ENCODE measurements around the gene RPS2. TPM values are rescaled to one million over a fixed set of nuclear protein-coding genes. Genes with fewer than 3 reads are reported as not detected.
A peak's percentile ranks its signal among the peaks of the same experiment; 100 is the strongest.

RPS2 gene
- total RNA-seq, 1 experiment from 2014 or later, result 3,874 TPM

DNA sequence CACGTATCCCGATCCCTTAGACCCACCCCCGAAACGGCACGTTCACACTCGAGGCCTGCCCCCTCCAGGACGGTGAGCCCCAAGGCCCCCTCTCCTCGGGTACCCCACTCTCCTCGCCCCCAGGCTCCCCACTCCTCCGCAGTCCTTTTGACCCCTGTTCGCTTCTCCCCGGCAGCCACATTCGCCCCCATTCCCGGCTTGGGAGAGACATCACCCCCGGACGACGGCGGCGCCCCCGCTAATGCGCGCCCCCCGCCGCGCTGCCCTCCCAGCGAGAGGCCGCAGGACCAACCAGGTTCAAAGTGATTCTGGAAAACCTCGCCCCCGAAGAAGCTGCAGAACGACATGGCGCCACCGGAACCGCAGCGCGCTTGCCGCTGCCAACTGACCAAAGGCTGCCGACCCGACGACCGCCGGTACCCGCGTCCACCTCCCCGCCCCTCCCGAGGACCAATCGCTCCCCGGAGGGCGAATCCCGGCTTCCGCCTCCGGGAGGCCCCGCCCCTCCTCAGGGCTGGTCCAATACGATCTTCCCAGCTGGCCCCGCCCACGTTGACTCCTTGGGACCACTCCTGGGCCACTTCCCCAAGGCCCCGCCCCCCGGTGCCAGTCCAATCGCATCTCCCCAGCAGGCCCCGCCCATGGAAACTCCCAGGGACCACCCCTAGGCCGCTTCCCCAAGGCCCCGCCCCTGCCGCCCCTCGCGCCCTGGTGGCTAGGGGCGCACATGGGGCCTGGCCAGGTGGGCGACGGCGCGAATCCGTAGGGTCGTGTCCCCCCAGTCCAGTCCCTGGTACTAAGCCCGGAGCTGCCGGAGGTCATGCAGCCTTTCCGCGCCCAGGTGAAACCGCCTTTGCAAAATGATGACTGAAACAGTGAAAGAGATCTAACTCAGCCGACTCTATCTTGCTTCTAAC lies 21.6 kb downstream of the RPS2 start, which contains the start of gene MSRB1:
Gene MSRB1 (minus strand): TSS at position 390 of the 917 bp plus-strand sequence. CDS start 43 bp downstream, at position 347.
- H3K23me2 ChIP-seq (ENCODE audit: insufficient read length, low read depth, low read length, poor library complexity, severe bottlenecking), result peaks cover 7% of the 10 kb centered on the region
- peak; percentile 100 for DNase-seq
- no CpG with 5 or more reads among the region's 77 CpGs for WGBS (ENCODE audit: extremely low coverage, insufficient read length, low lambda C conversion rate)
- no peak within 1 kb of the TSS for H4K5ac ChIP-seq (ENCODE audit: insufficient read length, low read depth, low read length)
- Mint-ChIP-seq H3K4me3 (peak within 1 kb of the TSS; percentile 88 to 93), H3K27me3 (ENCODE audit: low read depth) (no peaks in the 10 kb centered on the region; the same call in 1 of the 2 replicates), H3K27ac (peak within 1 kb of the TSS in 2 of 3 experiments; percentile 85 to 88; a peak in 1 of 7 replicates), H3K36me3 (ENCODE audit: insufficient read depth in 1 of 3, low read depth in 3 of 3) (peaks cover 8 to 19% (median 14%) of the 10 kb centered on the region in 3 experiments; a peak in 6 of 7 replicates), H3K9me3 (no peaks in the 10 kb centered on the region), H3K4me1 (peaks cover 15 to 23% of the 10 kb centered on the region in 2 experiments)
- H3K4me2 ChIP-seq (ENCODE audit: insufficient read depth, insufficient read length, low read length), result peak within 1 kb of the TSS; percentile 70
- H4K20me1 ChIP-seq (ENCODE audit: control insufficient read depth, insufficient read depth, insufficient read length), result no peaks in the 10 kb centered on the region
- no peak within 1 kb of the TSS for H3K23ac ChIP-seq (ENCODE audit: insufficient read length, low read depth, low read length)
- no peaks in the 10 kb centered on the region for H3K9me3 ChIP-seq (ENCODE audit: control insufficient read depth, low read depth, low read length)
- peak within 1 kb of the TSS; percentile 42 for H3K14ac ChIP-seq (ENCODE audit: insufficient read depth, low read length)
- H3K27me3 ChIP-seq (ENCODE audit: insufficient read depth, low read length), result no peaks in the 10 kb centered on the region
- H2BK20ac ChIP-seq (ENCODE audit: low read depth, low read length, poor library complexity, severe bottlenecking), result no peak within 1 kb of the TSS
- H3K79me2 ChIP-seq (ENCODE audit: insufficient read depth, low read length), result no peaks in the 10 kb centered on the region
- H2AK5ac ChIP-seq (ENCODE audit: insufficient read length, low read length), result no peak within 1 kb of the TSS
- peaks cover 4% of the 10 kb centered on the region; the same call in 1 of the 2 replicates for H3K4me1 ChIP-seq (ENCODE audit: insufficient read depth, low read length)
- no peak within 1 kb of the TSS; the same call in 1 of the 2 replicates for H3K4ac ChIP-seq (ENCODE audit: low read depth, low read length)
- H2BK15ac ChIP-seq (ENCODE audit: low read depth, low read length), result no peak within 1 kb of the TSS
- H2BK12ac ChIP-seq (ENCODE audit: insufficient read length, low read depth, low read length), result no peak within 1 kb of the TSS
- H3T11ph ChIP-seq (ENCODE audit: low read length), result no peak within 1 kb of the TSS
- no peak within 1 kb of the TSS for H2BK120ac ChIP-seq (ENCODE audit: low read depth, low read length, poor library complexity, severe bottlenecking)
- TF ChIP-seq, protein P1, sequence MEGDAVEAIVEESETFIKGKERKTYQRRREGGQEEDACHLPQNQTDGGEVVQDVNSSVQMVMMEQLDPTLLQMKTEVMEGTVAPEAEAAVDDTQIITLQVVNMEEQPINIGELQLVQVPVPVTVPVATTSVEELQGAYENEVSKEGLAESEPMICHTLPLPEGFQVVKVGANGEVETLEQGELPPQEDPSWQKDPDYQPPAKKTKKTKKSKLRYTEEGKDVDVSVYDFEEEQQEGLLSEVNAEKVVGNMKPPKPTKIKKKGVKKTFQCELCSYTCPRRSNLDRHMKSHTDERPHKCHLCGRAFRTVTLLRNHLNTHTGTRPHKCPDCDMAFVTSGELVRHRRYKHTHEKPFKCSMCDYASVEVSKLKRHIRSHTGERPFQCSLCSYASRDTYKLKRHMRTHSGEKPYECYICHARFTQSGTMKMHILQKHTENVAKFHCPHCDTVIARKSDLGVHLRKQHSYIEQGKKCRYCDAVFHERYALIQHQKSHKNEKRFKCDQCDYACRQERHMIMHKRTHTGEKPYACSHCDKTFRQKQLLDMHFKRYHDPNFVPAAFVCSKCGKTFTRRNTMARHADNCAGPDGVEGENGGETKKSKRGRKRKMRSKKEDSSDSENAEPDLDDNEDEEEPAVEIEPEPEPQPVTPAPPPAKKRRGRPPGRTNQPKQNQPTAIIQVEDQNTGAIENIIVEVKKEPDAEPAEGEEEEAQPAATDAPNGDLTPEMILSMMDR (conservative IDR thresholded peaks at IDR 0.05), result peak; percentile 10; the same call in 1 of the 3 replicates
- no peak within 1 kb of the TSS for H3K56ac ChIP-seq (ENCODE audit: insufficient read length, low read depth, low read length)
- no peak within 1 kb of the TSS for H4K8ac ChIP-seq (replicated peaks; ENCODE audit: insufficient read length, low read depth, low read length)
- no peaks in the 10 kb centered on the region for H3K79me1 ChIP-seq (ENCODE audit: insufficient read depth, low read depth, low read length, poor library complexity, severe bottlenecking)
- no peak within 1 kb of the TSS for H2BK5ac ChIP-seq (ENCODE audit: insufficient read length, low read length)
- H3K18ac ChIP-seq (ENCODE audit: insufficient read length, low read depth, low read length), result peak within 1 kb of the TSS; percentile 81
- no peak within 1 kb of the TSS for H3K27ac ChIP-seq (ENCODE audit: insufficient read length, low read depth, low read length)
- no peak within 1 kb of the TSS for H4K91ac ChIP-seq (ENCODE audit: insufficient read length, low read depth, low read length)
- H3K9ac ChIP-seq (ENCODE audit: extremely low read depth, insufficient read length, low read length), result peak within 1 kb of the TSS; percentile 50
- H2AFZ ChIP-seq (ENCODE audit: low read length), result no peak within 1 kb of the TSS

Data from H9 (cell line).